AG08396 (cell line): ENCODE measurements around the gene LRRC4C.

Source experiments
- DNase-seq: peaks from one replicate; pipeline ENCODE4 v3.0.0; 2012; ENCODE audit warnings: low spot score, mixed read lengths

LRRC4C gene

GRCh38 chr11:40291329-40291728, 1168.1 kb downstream of the LRRC4C start:
- no peak for DNase-seq

- no peak for DNase-seq
Observed at GRCh38 chr11:40290171-40290631, 1169.3 kb downstream of the LRRC4C start.

GRCh38 chr11:40289370-40289769, 1170.1 kb downstream of the LRRC4C start:
- DNase-seq, result no peak

GRCh38 chr11:40287916-40288803, 1171.3 kb downstream of the LRRC4C start:
- no peak for DNase-seq

GRCh38 chr11:40286137-40286536, 1173.3 kb downstream of the LRRC4C start:
- no peak for DNase-seq

GRCh38 chr11:40285558-40285957, 1173.9 kb downstream of the LRRC4C start:
- DNase-seq, result no peak

GRCh38 chr11:40281052-40281580, 1178.3 kb downstream of the LRRC4C start:
- DNase-seq, result no peak

- DNase-seq, result no peak
Observed at GRCh38 chr11:40280159-40281051, 1179.0 kb downstream of the LRRC4C start.

GRCh38 chr11:40276960-40277359, 1182.5 kb downstream of the LRRC4C start:
- DNase-seq, result no peak

- peak; percentile 19 for DNase-seq
Observed at GRCh38 chr11:40274017-40274416, 1185.4 kb downstream of the LRRC4C start.

GRCh38 chr11:40273192-40273732, 1186.2 kb downstream of the LRRC4C start:
- DNase-seq, result no peak

- no peak for DNase-seq
Observed at GRCh38 chr11:40271361-40271760, 1188.1 kb downstream of the LRRC4C start.

- DNase-seq, result no peak
Observed at GRCh38 chr11:40269865-40270264, 1189.6 kb downstream of the LRRC4C start.

- no peak for DNase-seq
Observed at GRCh38 chr11:40268551-40268950, 1190.9 kb downstream of the LRRC4C start.

GRCh38 chr11:40255457-40255856, 1204.0 kb downstream of the LRRC4C start:
- no peak for DNase-seq

GRCh38 chr11:40253166-40253565, 1206.3 kb downstream of the LRRC4C start:
- DNase-seq, result no peak

GRCh38 chr11:40252236-40252635, 1207.2 kb downstream of the LRRC4C start:
- DNase-seq, result no peak

GRCh38 chr11:40246983-40247382, 1212.5 kb downstream of the LRRC4C start:
- no peak for DNase-seq

GRCh38 chr11:40241524-40242051, 1217.9 kb downstream of the LRRC4C start:
- no peak for DNase-seq

- no peak for DNase-seq
Observed at GRCh38 chr11:40240284-40240683, 1219.2 kb downstream of the LRRC4C start.

- DNase-seq, result no peak
Observed at GRCh38 chr11:40236526-40236925, 1222.9 kb downstream of the LRRC4C start.

GRCh38 chr11:40235841-40236240, 1223.6 kb downstream of the LRRC4C start:
- DNase-seq, result no peak
